GM19455 (cell line): ENCODE results near the gene PDZRN4.

Experiments used
- ATAC-seq: cut with Tn5 transposase; IDR thresholded peaks from one replicate; pipeline ENCODE4 v1.9.1; 2021; ENCODE audit not compliant: unreplicated experiment

Gene PDZRN4

GRCh38 chr12:41443690-41444089 is 255.6 kb downstream of the PDZRN4 start:
- ATAC-seq, result no peak

- ATAC-seq, result no peak
Measured at GRCh38 chr12:41452838-41453407, 264.8 kb downstream of the PDZRN4 start.

DNA sequence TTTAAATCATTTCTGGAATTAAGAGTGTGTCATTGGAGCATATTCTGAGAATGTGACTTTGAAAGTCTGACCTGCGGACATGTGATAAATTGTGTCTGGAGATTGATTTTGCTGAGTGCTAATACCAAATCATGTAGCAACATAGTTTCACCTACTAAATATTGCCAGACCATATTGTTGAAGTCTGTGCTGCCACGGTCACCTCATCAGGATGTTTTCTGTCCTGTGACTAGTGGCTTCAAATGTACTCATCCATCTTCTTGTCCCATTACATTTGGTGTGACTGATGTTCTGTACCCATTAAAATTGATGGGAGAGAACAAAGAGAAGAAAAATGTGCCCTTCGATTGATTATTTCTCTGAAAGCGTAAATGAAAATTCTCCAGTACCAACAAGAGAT is 265.3 kb downstream of the PDZRN4 start:
- no peak for ATAC-seq

GRCh38 chr12:41459111-41459905 is 271.2 kb downstream of the PDZRN4 start:
- no peak for ATAC-seq

DNA sequence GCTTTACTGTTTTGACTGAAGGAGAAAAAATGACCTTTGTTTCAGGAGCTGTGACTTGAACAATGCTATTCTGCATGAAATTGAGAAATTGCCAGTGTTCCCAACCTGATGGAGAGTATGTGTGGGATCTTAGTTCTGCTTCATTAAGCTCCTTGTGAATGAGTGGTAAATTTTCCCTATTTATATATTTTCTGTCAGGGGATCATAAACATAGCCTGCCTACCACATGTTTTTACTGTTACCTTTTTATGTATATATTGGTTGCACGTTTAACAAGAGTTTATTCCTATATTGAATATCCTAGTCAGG is 271.7 kb downstream of the PDZRN4 start:
- no peak for ATAC-seq

DNA sequence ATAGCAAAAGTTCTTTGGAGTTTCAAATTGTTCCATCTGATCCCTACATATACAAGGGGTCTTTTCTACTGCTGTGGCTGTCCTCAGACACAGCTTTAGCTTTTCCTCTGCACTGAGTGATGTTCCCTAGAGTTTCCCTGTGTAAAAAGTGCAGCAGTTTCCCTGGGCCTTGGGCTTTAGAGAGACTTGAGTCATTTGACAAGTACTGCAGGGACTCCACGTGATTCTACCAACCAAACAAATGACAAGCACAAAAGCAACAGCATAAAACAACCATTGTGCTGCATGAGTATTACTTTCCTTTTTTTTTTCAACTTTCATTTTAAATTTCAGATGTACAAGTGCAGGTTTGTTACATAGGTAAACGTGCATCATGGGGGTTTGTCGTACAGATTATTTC is 272.8 kb downstream of the PDZRN4 start:
- ATAC-seq, result no peak

DNA sequence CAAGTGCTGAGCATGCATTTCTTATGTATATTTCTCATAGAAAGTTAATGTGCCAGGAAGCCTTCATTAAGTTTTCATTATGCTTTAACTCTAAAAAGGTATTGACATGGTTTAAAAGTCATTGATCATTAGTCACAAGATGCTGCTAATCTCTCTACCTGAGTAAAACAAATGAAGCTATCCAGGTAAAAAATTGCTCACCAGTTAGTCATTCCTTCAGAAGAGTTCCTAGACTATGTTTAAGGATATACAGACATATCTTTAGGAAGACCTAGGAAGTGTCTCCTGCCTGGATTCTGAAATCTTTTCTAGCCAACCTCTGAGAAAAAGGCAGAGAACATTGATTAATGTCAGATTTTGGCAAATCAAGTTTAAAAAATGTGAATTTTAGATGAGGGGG is 274.2 kb downstream of the PDZRN4 start:
- ATAC-seq, result no peak

GRCh38 chr12:41465526-41465925 is 277.4 kb downstream of the PDZRN4 start:
- no peak for ATAC-seq

- no peak for ATAC-seq
Measured at GRCh38 chr12:41466300-41466699, 278.2 kb downstream of the PDZRN4 start.

GRCh38 chr12:41466802-41467201 is 278.7 kb downstream of the PDZRN4 start:
- no peak for ATAC-seq

- ATAC-seq, result no peak
Measured at GRCh38 chr12:41467591-41468325, 279.6 kb downstream of the PDZRN4 start.

DNA sequence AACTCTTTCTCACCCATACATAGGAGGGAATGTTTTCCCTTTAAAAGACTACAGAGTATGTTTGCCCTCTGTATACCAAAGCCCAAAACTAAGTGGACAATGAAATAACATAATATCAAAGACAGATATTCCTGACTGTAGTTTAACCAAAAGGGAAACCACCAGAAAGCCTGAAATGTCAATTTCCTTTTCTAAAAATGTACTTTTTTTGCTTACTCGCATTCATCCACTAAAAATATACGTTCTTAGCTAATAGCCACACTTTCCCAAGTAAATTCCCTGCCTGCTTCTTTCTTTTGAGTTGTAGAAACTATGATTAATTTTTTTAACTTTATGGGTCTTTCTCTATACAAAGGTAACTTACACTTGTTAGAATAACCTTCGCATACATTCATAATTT is 280.2 kb downstream of the PDZRN4 start:
- no peak for ATAC-seq

GRCh38 chr12:41468756-41469155 is 280.6 kb downstream of the PDZRN4 start:
- no peak for ATAC-seq

- ATAC-seq, result no peak
Measured at GRCh38 chr12:41473441-41473840, 285.3 kb downstream of the PDZRN4 start.

DNA sequence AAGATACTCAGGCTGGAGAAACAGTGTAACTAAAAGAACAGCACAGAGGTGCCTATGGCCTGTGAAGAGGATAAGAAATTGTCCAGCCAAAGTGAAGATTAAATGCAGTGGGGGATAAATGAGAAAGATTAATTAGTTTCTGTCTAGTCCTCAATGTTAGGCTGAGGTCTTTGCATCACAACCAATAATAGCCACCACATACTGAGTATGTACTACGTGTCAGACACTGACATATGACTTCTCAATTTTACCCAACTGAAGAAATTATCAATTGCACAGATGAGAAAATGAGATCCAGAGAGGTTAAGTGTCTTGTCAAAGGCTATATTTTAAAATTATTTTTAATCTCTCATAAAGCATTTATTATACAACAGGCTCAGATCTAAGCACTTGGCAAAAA is 285.9 kb downstream of the PDZRN4 start:
- no peak for ATAC-seq

GRCh38 chr12:41476499-41477439 is 288.6 kb downstream of the PDZRN4 start:
- ATAC-seq, result no peak

- ATAC-seq, result no peak
Measured at GRCh38 chr12:41479426-41479825, 291.3 kb downstream of the PDZRN4 start.

- ATAC-seq, result peak; percentile 53
Measured at GRCh38 chr12:41485203-41485602, 297.1 kb downstream of the PDZRN4 start.

- ATAC-seq, result no peak
Measured at GRCh38 chr12:41486718-41487117, 298.6 kb downstream of the PDZRN4 start.

- ATAC-seq, result no peak
Measured at GRCh38 chr12:41496009-41496408, 307.9 kb downstream of the PDZRN4 start.

- ATAC-seq, result no peak
Measured at GRCh38 chr12:41497409-41497808, 309.3 kb downstream of the PDZRN4 start.
